Measurements from ENCODE around the gene PICALM. TPM values are rescaled to one million over a fixed set of nuclear protein-coding genes. Genes with fewer than 3 reads are reported as not detected.

Gene PICALM
- total RNA-seq, 2 donors from 2014 or later, result 395 to 488 TPM

DNA sequence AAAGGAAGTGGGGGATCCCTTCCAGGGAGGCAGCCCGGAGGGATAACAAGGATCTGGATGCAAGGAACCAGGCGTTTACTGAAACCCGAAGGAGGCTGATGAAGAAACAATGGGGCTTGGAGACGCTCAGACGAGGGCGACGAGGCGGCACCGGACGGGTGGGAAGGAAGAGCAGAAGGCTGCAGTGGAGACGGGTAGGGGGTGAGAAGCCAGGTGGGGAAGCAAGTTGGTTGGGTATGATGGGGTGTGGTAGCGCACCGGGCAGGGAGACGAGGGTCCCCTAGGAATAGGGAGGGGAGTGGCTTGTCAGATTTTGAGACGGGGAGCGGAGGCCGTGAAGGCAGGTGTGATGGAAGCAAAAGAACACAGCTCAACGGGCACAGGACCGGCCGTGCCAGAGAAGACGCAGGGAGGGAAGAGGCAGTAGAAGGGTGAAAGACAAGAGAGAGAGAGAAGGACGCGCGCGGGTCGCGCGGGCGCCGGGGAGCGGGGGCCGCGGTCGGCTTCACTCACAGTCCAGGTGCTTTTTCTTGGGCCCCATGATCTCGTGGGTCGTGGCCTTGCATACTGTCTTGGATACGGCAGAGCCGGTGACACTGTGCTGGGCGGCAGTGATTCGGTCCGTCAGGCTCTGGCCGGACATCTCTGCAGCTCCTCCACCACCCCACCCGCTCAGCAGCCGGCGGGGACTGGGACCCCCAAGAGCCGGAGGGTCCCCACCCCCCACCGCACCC is 579 bp downstream of the PICALM start:
- H3K27me3 ChIP-seq (replicated peaks; ENCODE audit: insufficient read depth), result no peaks in the 10 kb centered on the region
- no peaks in the 10 kb centered on the region for H3K36me3 ChIP-seq
- peak overlapping the region; percentile 95 to 98 for H3K27ac ChIP-seq
- no peak for ATAC-seq (ENCODE audit: insufficient number of reproducible peaks, low FRiP score, low read depth)
- TF ChIP-seq CTCF (IDR thresholded peaks at IDR 0.05), result no peak
- DNase-seq (ENCODE audit: low spot score), result peak; percentile 18
- H3K4me1 ChIP-seq (ENCODE audit: control insufficient read depth in 1 of 2, low read depth in 2 of 2), result peaks cover 33% of the 10 kb centered on the region in 2 donors
- H3K9me3 ChIP-seq, result no peaks in the 10 kb centered on the region
- peak overlapping the region; percentile 81 for H3K4me3 ChIP-seq

DNA sequence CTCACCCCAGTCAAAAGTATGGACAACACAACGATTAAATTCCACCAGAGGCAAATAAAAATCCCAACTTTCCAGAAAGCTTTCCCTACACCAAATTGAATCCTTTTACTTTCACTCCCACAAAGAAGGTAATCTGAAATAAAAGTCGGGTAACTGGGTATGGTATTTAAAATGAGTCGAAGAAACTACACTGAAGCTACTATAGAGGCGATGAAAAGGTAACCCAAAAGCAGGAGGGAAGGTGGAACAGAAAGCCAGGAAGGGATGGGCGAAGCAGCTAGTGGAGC is 1.1 kb downstream of the PICALM start:
- no peak for ATAC-seq (ENCODE audit: insufficient number of reproducible peaks, low FRiP score, low read depth)

GRCh38 chr11:86067009-86067850 is 1.7 kb downstream of the PICALM start:
- H3K27ac ChIP-seq, result peak overlapping the region; percentile 95 to 98
- TF ChIP-seq CTCF (IDR thresholded peaks at IDR 0.05), result no peak
- no peaks in the 10 kb centered on the region for H3K9me3 ChIP-seq
- H3K27me3 ChIP-seq (replicated peaks; ENCODE audit: insufficient read depth), result no peaks in the 10 kb centered on the region
- H3K4me1 ChIP-seq (ENCODE audit: control insufficient read depth in 1 of 2, low read depth in 2 of 2), result peaks cover 41 to 44% of the 10 kb centered on the region in 2 donors
- no peak for DNase-seq (ENCODE audit: low spot score)
- no peak for ATAC-seq (ENCODE audit: insufficient number of reproducible peaks, low FRiP score, low read depth)
- peak overlapping the region; percentile 81 for H3K4me3 ChIP-seq
- no peaks in the 10 kb centered on the region for H3K36me3 ChIP-seq

More for the DNA sequence above, 1.1 kb downstream of the PICALM start:
- DNase-seq (ENCODE audit: low spot score), result no peak
- H3K4me3 ChIP-seq, result peak overlapping the region; percentile 81
- peaks cover 36 to 38% of the 10 kb centered on the region in 2 donors for H3K4me1 ChIP-seq (ENCODE audit: control insufficient read depth in 1 of 2, low read depth in 2 of 2)
- H3K9me3 ChIP-seq, result no peaks in the 10 kb centered on the region
- H3K27ac ChIP-seq, result peak overlapping the region; percentile 95 to 98
- TF ChIP-seq CTCF (IDR thresholded peaks at IDR 0.05), result no peak
- H3K27me3 ChIP-seq (replicated peaks; ENCODE audit: insufficient read depth), result no peaks in the 10 kb centered on the region
- no peaks in the 10 kb centered on the region for H3K36me3 ChIP-seq

DNA sequence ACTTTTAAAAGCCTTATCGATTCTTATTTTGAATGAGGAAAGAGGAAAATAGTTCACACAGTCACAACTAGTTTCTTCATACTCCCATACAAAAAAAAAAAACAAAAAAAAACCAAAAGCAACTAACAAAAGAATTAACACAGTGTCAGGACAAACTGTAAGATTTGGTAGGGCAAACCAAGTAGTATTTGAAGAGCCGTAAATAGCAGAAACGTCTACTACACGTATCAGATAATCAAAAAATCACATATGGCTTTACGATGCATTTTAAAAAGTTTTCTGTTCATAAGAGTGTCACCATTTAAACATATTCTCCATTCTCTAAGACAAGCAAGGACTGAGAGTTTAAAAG is 2.3 kb downstream of the PICALM start:
- H3K9me3 ChIP-seq, result no peaks in the 10 kb centered on the region
- TF ChIP-seq CTCF (IDR thresholded peaks at IDR 0.05), result no peak
- no peak for DNase-seq (ENCODE audit: low spot score)
- peaks cover 47 to 50% of the 10 kb centered on the region in 2 donors for H3K4me1 ChIP-seq (ENCODE audit: control insufficient read depth in 1 of 2, low read depth in 2 of 2)
- no peaks in the 10 kb centered on the region for H3K27me3 ChIP-seq (replicated peaks; ENCODE audit: insufficient read depth)
- H3K4me3 ChIP-seq, result peak overlapping the region; percentile 81
- H3K36me3 ChIP-seq, result no peaks in the 10 kb centered on the region
- no peak for ATAC-seq (ENCODE audit: insufficient number of reproducible peaks, low FRiP score, low read depth)
- peak overlapping the region; percentile 95 to 98 for H3K27ac ChIP-seq

DNA sequence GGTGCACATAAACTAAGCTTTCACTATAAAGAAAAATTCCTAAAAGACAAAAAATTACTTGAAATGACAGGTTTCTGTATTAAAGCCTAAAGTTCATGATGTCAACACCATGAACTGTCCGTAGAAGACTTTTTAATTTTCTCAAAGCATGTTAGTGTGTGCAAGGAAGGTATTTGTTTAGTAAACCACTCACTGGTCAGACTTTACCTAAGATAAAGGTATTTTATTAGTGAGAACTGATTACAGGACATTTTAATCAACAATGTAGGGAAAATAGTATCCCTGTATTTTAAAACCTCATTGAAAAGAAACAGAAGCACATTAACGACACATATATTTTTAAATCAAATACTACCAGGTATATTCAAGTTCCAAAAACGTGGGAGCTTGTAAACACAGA is 2.9 kb downstream of the PICALM start:
- Histone ChIP-seq H3K27me3 (replicated peaks; ENCODE audit: insufficient read depth) (no peaks in the 10 kb centered on the region), H3K4me1 (ENCODE audit: control insufficient read depth in 1 of 2, low read depth in 2 of 2) (peaks cover 50 to 52% of the 10 kb centered on the region in 2 donors), H3K4me3 (peak overlapping the region; percentile 81), H3K9me3 (no peaks in the 10 kb centered on the region), H3K27ac (peak overlapping the region; percentile 95 to 98), H3K36me3 (no peaks in the 10 kb centered on the region)
- DNase-seq (ENCODE audit: low spot score) (no peak), ATAC-seq (ENCODE audit: insufficient number of reproducible peaks, low FRiP score, low read depth) (no peak)
- no peak for TF ChIP-seq CTCF (IDR thresholded peaks at IDR 0.05)

Measured in thoracic aorta (tissue), 2 donors.